A673 (cell line): ENCODE data around the gene TSPAN14.

Experiments used
- EZH2 ChIP-seq: fragments of 200-600 bp; sonication (generic); IDR thresholded peaks from 2 replicates; pipeline ENCODE4 v1.6.1; 2017; ENCODE audit warnings: borderline replicate concordance, low read depth, mild to moderate bottlenecking, mixed read lengths, antibody characterized with exemption, low read length; ENCODE audit not compliant: poor library complexity, severe bottlenecking
- TF ChIP-seq, protein P1 (sequence below): fragments of 300-800, 200-600 bp; sonication (generic); conservative IDR thresholded peaks from 2 replicates; pipeline ENCODE4 v1.5.1; 2017; ENCODE audit warnings: low read depth, mild to moderate bottlenecking, antibody characterized with exemption, low read length, moderate library complexity, mixed read lengths

- TF ChIP-seq, protein P1, sequence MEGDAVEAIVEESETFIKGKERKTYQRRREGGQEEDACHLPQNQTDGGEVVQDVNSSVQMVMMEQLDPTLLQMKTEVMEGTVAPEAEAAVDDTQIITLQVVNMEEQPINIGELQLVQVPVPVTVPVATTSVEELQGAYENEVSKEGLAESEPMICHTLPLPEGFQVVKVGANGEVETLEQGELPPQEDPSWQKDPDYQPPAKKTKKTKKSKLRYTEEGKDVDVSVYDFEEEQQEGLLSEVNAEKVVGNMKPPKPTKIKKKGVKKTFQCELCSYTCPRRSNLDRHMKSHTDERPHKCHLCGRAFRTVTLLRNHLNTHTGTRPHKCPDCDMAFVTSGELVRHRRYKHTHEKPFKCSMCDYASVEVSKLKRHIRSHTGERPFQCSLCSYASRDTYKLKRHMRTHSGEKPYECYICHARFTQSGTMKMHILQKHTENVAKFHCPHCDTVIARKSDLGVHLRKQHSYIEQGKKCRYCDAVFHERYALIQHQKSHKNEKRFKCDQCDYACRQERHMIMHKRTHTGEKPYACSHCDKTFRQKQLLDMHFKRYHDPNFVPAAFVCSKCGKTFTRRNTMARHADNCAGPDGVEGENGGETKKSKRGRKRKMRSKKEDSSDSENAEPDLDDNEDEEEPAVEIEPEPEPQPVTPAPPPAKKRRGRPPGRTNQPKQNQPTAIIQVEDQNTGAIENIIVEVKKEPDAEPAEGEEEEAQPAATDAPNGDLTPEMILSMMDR: no peak
- no peak for TF ChIP-seq EZH2
Measured at GRCh38 chr10:80571352-80571751, 117.2 kb downstream of the TSPAN14 start.
